GM21447 (cell line): ENCODE results near the gene SLC40A1.

Experiments
- ATAC-seq: cut with Tn5 transposase; IDR thresholded peaks from one replicate; pipeline ENCODE4 v1.9.1; 2021; ENCODE audit not compliant: unreplicated experiment

Gene SLC40A1, protein sequence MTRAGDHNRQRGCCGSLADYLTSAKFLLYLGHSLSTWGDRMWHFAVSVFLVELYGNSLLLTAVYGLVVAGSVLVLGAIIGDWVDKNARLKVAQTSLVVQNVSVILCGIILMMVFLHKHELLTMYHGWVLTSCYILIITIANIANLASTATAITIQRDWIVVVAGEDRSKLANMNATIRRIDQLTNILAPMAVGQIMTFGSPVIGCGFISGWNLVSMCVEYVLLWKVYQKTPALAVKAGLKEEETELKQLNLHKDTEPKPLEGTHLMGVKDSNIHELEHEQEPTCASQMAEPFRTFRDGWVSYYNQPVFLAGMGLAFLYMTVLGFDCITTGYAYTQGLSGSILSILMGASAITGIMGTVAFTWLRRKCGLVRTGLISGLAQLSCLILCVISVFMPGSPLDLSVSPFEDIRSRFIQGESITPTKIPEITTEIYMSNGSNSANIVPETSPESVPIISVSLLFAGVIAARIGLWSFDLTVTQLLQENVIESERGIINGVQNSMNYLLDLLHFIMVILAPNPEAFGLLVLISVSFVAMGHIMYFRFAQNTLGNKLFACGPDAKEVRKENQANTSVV

GRCh38 chr2:189580658-189581353 lies at the start of gene SLC40A1:
Gene SLC40A1 (minus strand): TSS chr2:189580786. CDS start chr2:189580460, 326 bp downstream.
- no peak for ATAC-seq

DNA sequence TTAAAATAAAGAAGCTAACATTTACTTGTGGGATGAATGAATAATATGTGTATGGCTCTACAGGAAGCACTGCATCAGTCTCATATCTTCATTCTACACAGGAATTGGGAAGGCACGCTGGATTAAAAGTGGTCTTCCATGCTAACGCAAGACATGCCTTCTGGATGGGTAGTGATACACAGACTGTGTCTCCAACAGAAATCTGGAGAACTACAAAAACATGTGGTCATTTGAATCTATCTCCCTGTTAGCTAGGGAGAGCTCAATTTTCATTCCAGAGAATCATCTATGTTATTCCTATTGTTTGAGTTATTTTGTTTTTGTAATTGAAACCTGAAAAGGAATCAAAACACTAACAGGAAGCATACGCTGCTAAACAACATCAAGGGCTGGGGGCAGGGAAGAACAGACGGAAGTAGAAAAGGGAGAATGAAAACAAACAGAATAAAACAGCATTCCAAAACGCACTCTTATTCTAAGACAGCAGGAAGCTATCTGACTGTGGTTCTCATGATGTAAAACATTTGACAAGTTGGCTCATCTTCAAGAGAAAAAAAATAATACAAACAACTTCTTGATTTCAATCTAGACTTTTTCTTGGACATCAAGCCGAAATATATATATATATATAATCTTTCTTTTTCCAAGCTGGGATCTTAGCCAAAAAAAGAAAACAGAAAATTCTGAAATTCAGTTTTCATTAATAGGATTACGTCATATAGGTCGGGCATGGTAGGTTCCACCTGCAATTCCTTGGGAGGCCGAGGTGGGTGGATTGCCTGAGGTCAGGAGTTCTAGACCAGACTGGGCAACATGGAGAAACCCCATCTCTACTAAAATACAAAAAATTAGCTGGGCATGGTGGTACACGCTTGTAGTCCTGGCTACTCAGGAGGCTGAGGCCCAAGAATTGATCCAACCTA lies 49.2 kb upstream of the SLC40A1 start:
- no peak for ATAC-seq

GRCh38 chr2:189628817-189629530 lies 48.4 kb upstream of the SLC40A1 start:
- ATAC-seq: no peak

GRCh38 chr2:189627789-189628188 lies 47.2 kb upstream of the SLC40A1 start:
- ATAC-seq: no peak

DNA sequence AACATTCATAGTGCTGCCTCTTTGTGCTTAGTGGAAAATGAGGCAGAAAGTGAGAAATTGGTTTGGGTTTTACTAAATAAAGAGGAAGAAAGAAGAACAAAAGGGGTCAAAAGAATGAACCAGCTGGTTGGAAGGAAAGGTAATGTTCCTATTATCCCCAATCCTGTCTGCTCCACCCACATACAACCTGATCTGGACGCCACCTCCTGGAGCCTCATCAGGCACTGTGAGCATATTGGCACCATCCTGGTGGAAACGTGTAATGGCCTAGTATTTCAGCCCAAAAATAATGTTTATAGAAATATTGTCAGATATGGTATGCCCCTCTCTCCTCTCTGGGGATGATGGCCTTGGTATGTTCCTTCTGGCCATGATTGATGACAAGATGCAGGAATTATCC lies 45.0 kb upstream of the SLC40A1 start:
- ATAC-seq: no peak

GRCh38 chr2:189624648-189625355 lies 44.2 kb upstream of the SLC40A1 start:
- no peak for ATAC-seq

DNA sequence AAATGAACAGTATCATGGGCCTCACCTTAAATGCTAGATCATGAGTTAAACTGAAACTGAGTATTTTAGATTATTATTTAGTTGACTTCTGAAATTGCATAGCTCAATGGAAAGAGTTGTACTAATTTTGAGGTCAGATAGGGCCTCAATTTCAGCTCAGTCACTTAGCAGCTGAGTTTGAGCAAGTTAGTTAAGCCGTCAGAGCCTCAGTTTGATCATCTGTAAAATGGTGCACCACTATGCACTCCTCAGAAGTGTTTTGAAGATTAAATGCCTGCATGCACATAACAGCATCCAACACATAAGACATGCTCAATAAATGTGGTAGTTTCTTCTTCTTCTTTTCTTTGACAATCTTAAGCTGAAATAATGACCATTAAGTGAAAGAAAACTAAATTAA lies 42.5 kb upstream of the SLC40A1 start:
- no peak for ATAC-seq

- ATAC-seq: no peak
These were observed 41.2 kb upstream of the SLC40A1 start for GRCh38 chr2:189621781-189622180.

DNA sequence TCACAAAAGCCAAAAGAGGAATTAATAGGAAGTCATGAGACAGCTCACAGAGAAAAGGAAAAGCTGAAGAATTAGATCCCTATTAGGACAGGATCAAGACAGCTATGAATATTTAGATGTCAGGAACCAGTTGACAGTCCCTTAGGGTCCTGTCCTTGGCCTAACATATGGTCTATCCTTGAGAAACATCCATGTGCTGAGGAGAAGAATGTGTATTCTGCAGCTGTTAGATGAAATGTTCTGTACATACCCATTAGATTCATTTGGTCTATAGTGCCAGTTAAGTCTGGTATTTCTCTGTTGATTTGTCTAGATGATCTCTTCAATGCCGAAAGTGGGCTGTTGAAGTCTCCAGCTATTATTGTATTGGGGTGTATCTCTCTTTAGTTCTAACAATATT lies 37.6 kb upstream of the SLC40A1 start:
- ATAC-seq: no peak

GRCh38 chr2:189614585-189614984 lies 34.0 kb upstream of the SLC40A1 start:
- ATAC-seq: no peak

DNA sequence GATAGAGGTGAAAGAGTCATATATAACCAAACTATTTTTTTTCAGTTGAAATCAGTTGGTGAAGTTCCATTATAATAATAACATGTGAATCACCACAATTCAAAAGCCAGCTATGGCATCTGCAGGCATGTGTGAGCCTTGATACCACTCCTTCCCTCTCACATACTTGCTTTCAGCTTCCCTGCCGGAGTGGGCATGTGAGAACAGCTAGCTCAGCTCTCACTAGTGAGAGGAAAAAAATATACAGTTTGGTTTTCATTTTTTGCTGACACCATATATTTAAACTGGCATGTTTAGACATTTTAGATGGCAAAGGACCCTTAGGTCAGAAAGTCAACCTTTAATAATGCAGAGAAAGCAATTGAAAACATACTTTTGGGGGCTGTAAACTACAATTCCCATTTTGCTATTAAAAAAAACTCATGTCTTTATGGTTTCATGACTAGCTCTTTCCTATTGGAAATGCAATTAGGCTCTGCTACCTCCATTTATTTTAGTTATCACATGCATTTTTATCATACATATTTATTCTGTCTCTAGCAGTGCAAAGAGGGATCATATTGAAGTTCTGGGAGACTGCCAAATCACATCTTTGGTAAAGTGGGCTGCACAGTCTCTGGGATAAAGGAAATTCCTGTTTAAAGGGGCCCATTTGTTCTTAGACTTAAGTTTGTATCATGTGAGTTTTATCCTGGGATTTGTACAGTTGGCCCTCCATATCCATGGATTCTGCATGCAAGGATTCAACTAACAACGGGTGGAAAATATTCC lies 33.2 kb upstream of the SLC40A1 start:
- no peak for ATAC-seq

DNA sequence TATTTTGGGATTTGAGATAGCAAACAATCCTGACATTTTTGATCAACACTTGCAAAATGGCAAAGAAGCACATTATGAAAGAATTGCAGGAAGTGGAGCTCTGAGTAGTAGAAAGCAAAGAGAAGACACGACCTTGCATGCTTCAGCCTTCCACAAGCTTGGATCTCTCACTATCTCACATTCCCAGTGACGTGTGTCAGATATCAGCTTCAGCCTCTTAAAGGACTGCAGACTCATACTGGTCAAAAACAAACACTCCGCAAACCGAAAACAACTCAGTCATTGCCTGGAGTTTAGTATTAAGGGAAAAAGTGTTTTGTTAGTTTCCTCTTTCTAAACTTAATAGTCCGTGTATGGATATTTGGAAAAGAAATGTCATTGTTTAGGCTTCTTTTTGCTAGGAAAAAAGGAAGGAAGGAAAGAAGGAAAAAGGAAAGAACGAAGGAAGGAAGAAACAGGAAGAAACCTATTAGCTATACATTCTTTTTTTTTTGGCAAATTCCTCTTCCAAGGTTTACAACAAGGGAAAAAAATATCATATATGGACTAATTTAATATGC lies 32.6 kb upstream of the SLC40A1 start:
- ATAC-seq: no peak

- ATAC-seq: no peak
These were observed 30.1 kb upstream of the SLC40A1 start for GRCh38 chr2:189610700-189611099.

DNA sequence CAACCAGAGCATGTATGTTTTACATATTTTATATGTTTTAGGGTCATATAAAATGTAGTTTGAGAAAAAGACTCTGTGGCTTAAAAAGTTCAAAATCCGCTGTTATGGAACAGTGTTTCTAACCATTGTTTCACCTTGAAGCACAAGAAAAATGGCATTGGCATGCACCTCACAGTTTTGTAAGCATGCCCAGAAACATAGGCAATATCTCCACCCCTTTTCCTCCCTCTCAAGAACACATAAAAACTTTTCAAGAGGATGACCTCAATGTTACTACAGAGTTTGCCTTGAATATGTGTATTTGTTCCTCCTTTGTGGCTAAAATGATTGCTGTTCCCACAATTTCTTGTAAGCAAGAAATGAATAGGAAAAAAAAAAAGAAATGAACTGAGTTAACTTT lies 29.3 kb upstream of the SLC40A1 start:
- no peak for ATAC-seq

GRCh38 chr2:189609423-189609816 lies 28.8 kb upstream of the SLC40A1 start:
- ATAC-seq: no peak

- ATAC-seq: no peak
These were observed 28.3 kb upstream of the SLC40A1 start for GRCh38 chr2:189608795-189609422.

DNA sequence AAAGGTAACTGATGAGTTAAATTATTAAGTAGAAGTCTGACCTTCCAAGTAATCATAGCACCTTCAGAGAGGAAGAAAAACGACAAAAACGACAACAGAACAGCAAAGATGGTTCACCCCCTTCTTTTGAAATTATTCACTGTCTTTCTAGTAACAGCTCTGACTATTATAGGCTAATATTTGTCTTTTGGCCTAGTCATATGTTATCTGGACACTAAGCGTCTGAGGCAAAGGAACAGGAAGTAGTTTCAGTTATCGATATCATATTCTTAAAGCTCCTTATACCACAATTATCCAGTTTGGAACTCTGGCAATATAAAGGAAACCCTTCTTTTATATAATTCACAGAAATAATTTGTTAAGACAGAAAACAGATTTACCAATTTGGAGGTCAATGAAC lies 27.6 kb upstream of the SLC40A1 start:
- no peak for ATAC-seq

GRCh38 chr2:189602233-189602632 lies 21.6 kb upstream of the SLC40A1 start:
- no peak for ATAC-seq
